ENCODE measurements around the gene NDST3.

Gene NDST3

GRCh38 chr4:118271788-118272187 is 237.5 kb downstream of the NDST3 start:
- no peaks in the 10 kb centered on the region for H3K36me3 ChIP-seq (ENCODE audit: control insufficient read depth, insufficient read depth, low read length, severe bottlenecking)
- H3K27me3 ChIP-seq (replicated peaks; ENCODE audit: control insufficient read depth, insufficient read depth, low read length), result peaks cover 9% of the 10 kb centered on the region
- H3K4me3 ChIP-seq (ENCODE audit: low read length), result no peak overlapping the region
- no peak for DNase-seq (ENCODE audit: low read depth)
- H3K4me1 ChIP-seq (ENCODE audit: control insufficient read depth, insufficient read depth, low read length), result no peaks in the 10 kb centered on the region
- H3K9ac ChIP-seq (ENCODE audit: low read length), result no peak overlapping the region
- H3K9me3 ChIP-seq (ENCODE audit: control insufficient read depth, low read length), result no peaks in the 10 kb centered on the region

DNA sequence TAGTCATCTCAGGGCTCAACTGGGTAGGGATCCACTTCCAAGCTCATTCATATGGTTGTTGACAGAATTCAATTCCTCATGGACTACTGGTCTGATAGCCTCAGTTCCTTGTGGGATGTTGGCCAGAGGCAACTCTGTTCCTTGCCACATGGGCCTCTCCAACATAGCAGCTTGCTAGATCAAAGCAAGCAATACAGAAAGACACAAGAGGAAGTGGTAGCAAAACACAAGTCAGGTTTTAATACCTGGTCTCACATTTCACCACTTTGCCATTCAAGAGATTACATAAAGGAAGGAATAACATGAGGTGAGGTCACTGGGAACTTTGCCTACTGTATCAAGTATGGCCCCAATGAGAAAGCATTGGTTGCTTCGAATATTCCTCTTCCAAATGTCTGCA is 239.4 kb downstream of the NDST3 start:
- no peak for DNase-seq (ENCODE audit: low read depth)
- H3K9ac ChIP-seq (ENCODE audit: low read length), result no peak overlapping the region
- H3K9me3 ChIP-seq (ENCODE audit: control insufficient read depth, low read length), result no peaks in the 10 kb centered on the region
- H3K36me3 ChIP-seq (ENCODE audit: control insufficient read depth, insufficient read depth, low read length, severe bottlenecking), result no peaks in the 10 kb centered on the region
- peaks cover 4% of the 10 kb centered on the region for H3K4me1 ChIP-seq (ENCODE audit: control insufficient read depth, insufficient read depth, low read length)
- H3K27me3 ChIP-seq (replicated peaks; ENCODE audit: control insufficient read depth, insufficient read depth, low read length), result peaks cover 9% of the 10 kb centered on the region
- H3K4me3 ChIP-seq (ENCODE audit: low read length), result no peak overlapping the region

GRCh38 chr4:118276580-118276979 is 242.3 kb downstream of the NDST3 start:
- Histone ChIP-seq H3K4me1 (ENCODE audit: control insufficient read depth, insufficient read depth, low read length) (peaks cover 20% of the 10 kb centered on the region), H3K4me3 (ENCODE audit: low read length) (no peak overlapping the region), H3K36me3 (ENCODE audit: control insufficient read depth, insufficient read depth, low read length, severe bottlenecking) (peaks cover 22% of the 10 kb centered on the region), H3K9me3 (ENCODE audit: control insufficient read depth, low read length) (no peaks in the 10 kb centered on the region), H3K27me3 (replicated peaks; ENCODE audit: control insufficient read depth, insufficient read depth, low read length) (peaks cover 3% of the 10 kb centered on the region), H3K9ac (ENCODE audit: low read length) (no peak overlapping the region)
- DNase-seq (ENCODE audit: low read depth), result no peak

DNA sequence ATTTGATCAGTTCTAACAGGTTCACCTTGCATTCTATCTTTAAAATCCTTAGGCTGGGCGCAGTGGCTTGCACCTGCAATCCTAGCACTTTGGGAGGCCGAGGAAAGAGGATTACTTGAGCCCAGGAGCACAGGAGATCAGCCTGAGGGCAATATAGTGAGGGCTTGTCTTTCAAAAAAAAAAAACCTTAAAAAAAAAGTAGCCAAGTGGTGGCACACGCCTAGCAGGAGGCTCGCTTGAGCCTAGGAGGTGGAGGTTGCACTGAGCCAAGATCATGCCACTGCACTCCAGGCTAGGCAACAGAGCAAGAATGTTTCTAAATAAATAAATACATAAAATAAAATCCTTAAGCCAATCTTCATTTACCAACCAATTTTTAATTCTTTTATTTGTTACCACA is 243.0 kb downstream of the NDST3 start:
- no peak for DNase-seq (ENCODE audit: low read depth)
- H3K4me1 ChIP-seq (ENCODE audit: control insufficient read depth, insufficient read depth, low read length), result peaks cover 26% of the 10 kb centered on the region
- no peak overlapping the region for H3K9ac ChIP-seq (ENCODE audit: low read length)
- peaks cover 22% of the 10 kb centered on the region for H3K36me3 ChIP-seq (ENCODE audit: control insufficient read depth, insufficient read depth, low read length, severe bottlenecking)
- H3K4me3 ChIP-seq (ENCODE audit: low read length), result no peak overlapping the region
- no peaks in the 10 kb centered on the region for H3K27me3 ChIP-seq (replicated peaks; ENCODE audit: control insufficient read depth, insufficient read depth, low read length)
- no peaks in the 10 kb centered on the region for H3K9me3 ChIP-seq (ENCODE audit: control insufficient read depth, low read length)

GRCh38 chr4:118278473-118279274 is 244.4 kb downstream of the NDST3 start:
- no peaks in the 10 kb centered on the region for H3K27me3 ChIP-seq (replicated peaks; ENCODE audit: control insufficient read depth, insufficient read depth, low read length)
- peak overlapping the region; percentile 99 for H3K4me3 ChIP-seq (ENCODE audit: low read length)
- peaks cover 22% of the 10 kb centered on the region for H3K36me3 ChIP-seq (ENCODE audit: control insufficient read depth, insufficient read depth, low read length, severe bottlenecking)
- peaks cover 38% of the 10 kb centered on the region for H3K4me1 ChIP-seq (ENCODE audit: control insufficient read depth, insufficient read depth, low read length)
- peak overlapping the region; percentile 99 for H3K9ac ChIP-seq (ENCODE audit: low read length)
- DNase-seq (ENCODE audit: low read depth), result peak; percentile 96
- no peaks in the 10 kb centered on the region for H3K9me3 ChIP-seq (ENCODE audit: control insufficient read depth, low read length)

- DNase-seq (ENCODE audit: low read depth), result peak; percentile 36
- H3K9ac ChIP-seq (ENCODE audit: low read length), result peak overlapping the region; percentile 99
- peaks cover 22% of the 10 kb centered on the region for H3K36me3 ChIP-seq (ENCODE audit: control insufficient read depth, insufficient read depth, low read length, severe bottlenecking)
- H3K4me3 ChIP-seq (ENCODE audit: low read length), result peak overlapping the region; percentile 99
- no peaks in the 10 kb centered on the region for H3K27me3 ChIP-seq (replicated peaks; ENCODE audit: control insufficient read depth, insufficient read depth, low read length)
- no peaks in the 10 kb centered on the region for H3K9me3 ChIP-seq (ENCODE audit: control insufficient read depth, low read length)
- H3K4me1 ChIP-seq (ENCODE audit: control insufficient read depth, insufficient read depth, low read length), result peaks cover 45% of the 10 kb centered on the region
Measured at GRCh38 chr4:118279328-118279727, 245.0 kb downstream of the NDST3 start.

GRCh38 chr4:118279920-118280432 is 245.7 kb downstream of the NDST3 start:
- peaks cover 22% of the 10 kb centered on the region for H3K36me3 ChIP-seq (ENCODE audit: control insufficient read depth, insufficient read depth, low read length, severe bottlenecking)
- peak; percentile 20 for DNase-seq (ENCODE audit: low read depth)
- no peaks in the 10 kb centered on the region for H3K27me3 ChIP-seq (replicated peaks; ENCODE audit: control insufficient read depth, insufficient read depth, low read length)

GRCh38 chr4:118280501-118281218 is 246.4 kb downstream of the NDST3 start:
- Histone ChIP-seq H3K4me1 (ENCODE audit: control insufficient read depth, insufficient read depth, low read length) (peaks cover 48% of the 10 kb centered on the region), H3K9ac (ENCODE audit: low read length) (peak overlapping the region; percentile 99), H3K36me3 (ENCODE audit: control insufficient read depth, insufficient read depth, low read length, severe bottlenecking) (peaks cover 22% of the 10 kb centered on the region), H3K4me3 (ENCODE audit: low read length) (peak overlapping the region; percentile 99), H3K27me3 (replicated peaks; ENCODE audit: control insufficient read depth, insufficient read depth, low read length) (no peaks in the 10 kb centered on the region), H3K9me3 (ENCODE audit: control insufficient read depth, low read length) (no peaks in the 10 kb centered on the region)
- DNase-seq (ENCODE audit: low read depth), result peak; percentile 74

More at GRCh38 chr4:118279920-118280432, 245.7 kb downstream of the NDST3 start:
- peaks cover 48% of the 10 kb centered on the region for H3K4me1 ChIP-seq (ENCODE audit: control insufficient read depth, insufficient read depth, low read length)
- peak overlapping the region; percentile 99 for H3K9ac ChIP-seq (ENCODE audit: low read length)
- H3K4me3 ChIP-seq (ENCODE audit: low read length), result peak overlapping the region; percentile 99
- H3K9me3 ChIP-seq (ENCODE audit: control insufficient read depth, low read length), result no peaks in the 10 kb centered on the region

DNA sequence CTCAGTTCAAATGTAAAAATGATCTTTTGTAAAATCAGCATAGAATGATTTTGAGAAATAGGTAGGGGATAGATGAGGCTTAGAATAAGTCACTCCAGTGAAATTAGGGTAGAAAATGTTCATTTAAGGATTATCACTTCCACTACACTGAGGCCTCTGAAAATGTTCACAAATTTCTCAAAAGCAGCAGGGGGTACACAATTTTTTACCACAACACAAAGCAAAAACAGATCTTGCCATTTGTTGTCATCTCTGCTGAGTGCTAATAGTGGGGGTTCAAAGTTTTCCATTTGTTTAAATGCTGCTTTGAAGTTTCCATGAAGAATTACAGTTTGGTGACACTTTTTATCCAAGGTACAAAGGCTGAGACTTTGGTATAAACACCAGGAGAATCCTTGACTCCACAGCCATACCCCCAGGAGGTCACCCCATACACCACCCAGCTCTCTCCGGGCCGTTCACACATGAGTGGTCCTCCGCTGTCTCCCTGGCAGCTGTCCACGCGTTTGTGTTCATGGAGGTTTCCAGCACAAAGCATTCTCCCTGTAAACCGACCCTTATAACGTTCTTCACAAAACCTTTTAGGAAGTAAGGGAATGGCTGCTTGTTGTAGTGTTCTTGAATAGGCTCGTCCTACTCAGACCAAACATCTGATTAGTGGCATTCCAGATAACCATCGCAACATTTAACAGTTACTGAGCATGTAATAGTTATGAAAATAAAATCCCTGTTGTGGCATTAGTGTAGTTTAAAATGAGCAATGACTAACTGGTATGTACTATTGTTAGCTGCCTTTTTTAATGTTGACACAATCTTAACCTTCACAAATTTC is 247.5 kb downstream of the NDST3 start:
- H3K4me1 ChIP-seq (ENCODE audit: control insufficient read depth, insufficient read depth, low read length), result peaks cover 48% of the 10 kb centered on the region
- H3K36me3 ChIP-seq (ENCODE audit: control insufficient read depth, insufficient read depth, low read length, severe bottlenecking), result peaks cover 22% of the 10 kb centered on the region
- peak; percentile 64 for DNase-seq (ENCODE audit: low read depth)
- H3K9ac ChIP-seq (ENCODE audit: low read length), result peak overlapping the region; percentile 99
- H3K9me3 ChIP-seq (ENCODE audit: control insufficient read depth, low read length), result no peaks in the 10 kb centered on the region
- H3K4me3 ChIP-seq (ENCODE audit: low read length), result no peak overlapping the region
- H3K27me3 ChIP-seq (replicated peaks; ENCODE audit: control insufficient read depth, insufficient read depth, low read length), result no peaks in the 10 kb centered on the region

- peak; percentile 40 for DNase-seq (ENCODE audit: low read depth)
- Histone ChIP-seq H3K4me3 (ENCODE audit: low read length) (no peak overlapping the region), H3K27me3 (replicated peaks; ENCODE audit: control insufficient read depth, insufficient read depth, low read length) (no peaks in the 10 kb centered on the region), H3K9ac (ENCODE audit: low read length) (no peak overlapping the region), H3K9me3 (ENCODE audit: control insufficient read depth, low read length) (no peaks in the 10 kb centered on the region), H3K36me3 (ENCODE audit: control insufficient read depth, insufficient read depth, low read length, severe bottlenecking) (peaks cover 22% of the 10 kb centered on the region), H3K4me1 (ENCODE audit: control insufficient read depth, insufficient read depth, low read length) (peaks cover 50% of the 10 kb centered on the region)
Measured at GRCh38 chr4:118282692-118283091, 248.4 kb downstream of the NDST3 start.

- no peak for DNase-seq (ENCODE audit: low read depth)
- H3K27me3 ChIP-seq (replicated peaks; ENCODE audit: control insufficient read depth, insufficient read depth, low read length), result no peaks in the 10 kb centered on the region
- no peaks in the 10 kb centered on the region for H3K9me3 ChIP-seq (ENCODE audit: control insufficient read depth, low read length)
- peaks cover 22% of the 10 kb centered on the region for H3K36me3 ChIP-seq (ENCODE audit: control insufficient read depth, insufficient read depth, low read length, severe bottlenecking)
- peaks cover 65% of the 10 kb centered on the region for H3K4me1 ChIP-seq (ENCODE audit: control insufficient read depth, insufficient read depth, low read length)
- H3K4me3 ChIP-seq (ENCODE audit: low read length), result no peak overlapping the region
- no peak overlapping the region for H3K9ac ChIP-seq (ENCODE audit: low read length)
Measured at GRCh38 chr4:118284169-118284568, 249.9 kb downstream of the NDST3 start.
